Right ventricle myocardium superior (tissue), 1 donor: Measurements from ENCODE around the gene NDUFAB1. TPM values are rescaled to one million over a fixed set of nuclear protein-coding genes. Genes with fewer than 3 reads are reported as not detected.

Experiments
- total RNA-seq: library from RNA; stranded (reverse); fragmentation: NEBNext Ultra II Directional; extraction: Animal tissue kit (Norgen Biotek cat#: 25700); gene quantifications from one replicate; pipeline ENCODE4 v1.2.1, GENCODE V29; 2021
- donor health status: DM: no; HTN: yes; CAD: no; lungs with severe emphysema.

Gene NDUFAB1
- total RNA-seq, 1 donor from 2014 or later = 585 TPM

Other genes with a start within 250 kb of the NDUFAB1 start
- gene COG7, start 143.1 kb downstream of the NDUFAB1 start, total RNA-seq = 11.5 TPM
- gene GGA2, start 85.8 kb downstream of the NDUFAB1 start, total RNA-seq = 50.3 TPM
- 20.5 TPM for gene EARS2, start 39.0 kb downstream of the NDUFAB1 start, total RNA-seq
- gene UBFD1, start 38.6 kb downstream of the NDUFAB1 start, total RNA-seq = 47.0 TPM
- gene PALB2, start 45.0 kb upstream of the NDUFAB1 start, total RNA-seq = 4.9 TPM
- gene DCTN5, start 45.1 kb upstream of the NDUFAB1 start, total RNA-seq = 34.4 TPM
- gene PLK1, start 82.6 kb upstream of the NDUFAB1 start, total RNA-seq = 1.2 TPM
- gene ERN2, start 116.9 kb upstream of the NDUFAB1 start, total RNA-seq = not detected
- not detected for gene CHP2, start 158.7 kb upstream of the NDUFAB1 start, total RNA-seq
- 1.7 TPM for gene PRKCB, start 239.7 kb upstream of the NDUFAB1 start, total RNA-seq